Measurements from ENCODE around the gene DNMT3L.
A peak's percentile ranks its signal among the peaks of the same experiment; 100 is the strongest.
"Not testable (repeated sequence)": the region's sequence is repeated elsewhere in the genome, so short reads cannot be mapped to it uniquely, and the experiment has no call there.

Gene DNMT3L

DNA sequence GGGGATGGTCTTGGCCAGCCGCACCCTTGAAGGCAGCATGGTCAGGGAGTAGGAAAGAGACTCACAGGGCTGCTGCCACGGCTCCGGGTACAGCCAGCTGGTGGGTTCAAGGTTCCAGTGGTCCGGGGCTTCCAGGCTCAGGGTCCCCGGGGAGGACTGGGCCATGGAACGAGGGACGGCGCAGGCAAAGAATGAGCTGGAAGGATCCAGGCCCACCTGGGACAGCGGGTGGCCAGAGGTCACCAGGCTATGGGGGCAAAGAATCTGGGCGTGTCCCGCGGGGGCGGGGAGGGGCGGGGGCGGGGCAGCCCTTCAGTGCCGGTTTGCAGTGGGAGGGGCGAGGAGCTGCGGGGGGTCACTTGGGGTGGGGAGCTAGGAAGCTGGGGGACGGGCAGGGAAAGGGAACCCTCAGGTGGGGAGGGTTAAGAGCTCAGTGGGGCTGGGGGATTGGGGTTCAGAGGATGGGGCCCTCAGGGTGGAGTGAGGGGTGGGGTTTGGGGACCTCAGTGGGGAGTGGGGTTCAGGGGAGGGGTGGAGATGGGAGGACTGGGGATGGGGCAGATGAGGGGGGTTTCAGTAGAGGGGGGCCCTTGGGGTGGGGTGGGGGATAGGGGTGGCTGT lies at the start of gene DNMT3L:
Gene DNMT3L, minus strand, starts transcription at position 223 of the 621 bp plus-strand sequence. CDS start 638 bp downstream, outside the sequence.
- no peak for DNase-seq

DNA sequence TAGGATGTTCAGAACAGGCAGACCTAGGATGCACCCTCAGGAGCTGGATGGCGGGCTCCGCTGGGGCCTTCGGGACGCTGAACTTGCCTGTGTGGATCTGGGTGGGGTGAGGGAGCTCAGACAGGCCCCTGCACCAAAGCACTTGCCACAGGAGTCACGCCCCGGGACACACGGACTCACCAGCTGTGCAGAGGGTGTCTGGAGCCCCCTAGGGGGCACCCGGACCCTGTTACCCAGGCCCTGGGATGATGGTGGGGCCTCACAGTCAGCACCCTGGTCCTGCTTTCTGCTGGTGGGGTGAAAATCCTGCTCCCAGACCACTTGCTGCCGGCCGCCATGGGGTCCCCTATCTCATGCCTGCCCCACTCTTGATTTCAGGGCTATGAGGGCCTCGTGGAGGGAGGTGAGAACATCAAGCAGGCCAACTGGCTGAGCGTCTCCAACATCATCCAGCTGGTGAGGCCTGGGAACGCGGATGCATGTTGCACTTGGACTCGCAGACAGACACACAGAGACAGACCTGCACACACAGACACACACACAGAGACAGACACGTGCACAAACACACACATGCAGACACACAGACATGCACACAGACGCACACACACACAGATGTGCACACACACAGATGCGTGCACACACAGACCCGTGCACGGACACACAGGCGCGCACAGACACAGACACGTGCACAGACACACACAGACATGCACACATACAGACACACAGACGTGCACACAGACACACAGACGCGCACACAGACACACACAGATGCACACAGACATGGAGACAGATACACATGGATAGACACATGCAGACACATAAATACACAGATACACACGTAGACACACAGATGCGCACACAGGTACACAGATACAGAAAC lies 49.2 kb upstream of the DNMT3L start:
- DNase-seq, result no peak

DNA sequence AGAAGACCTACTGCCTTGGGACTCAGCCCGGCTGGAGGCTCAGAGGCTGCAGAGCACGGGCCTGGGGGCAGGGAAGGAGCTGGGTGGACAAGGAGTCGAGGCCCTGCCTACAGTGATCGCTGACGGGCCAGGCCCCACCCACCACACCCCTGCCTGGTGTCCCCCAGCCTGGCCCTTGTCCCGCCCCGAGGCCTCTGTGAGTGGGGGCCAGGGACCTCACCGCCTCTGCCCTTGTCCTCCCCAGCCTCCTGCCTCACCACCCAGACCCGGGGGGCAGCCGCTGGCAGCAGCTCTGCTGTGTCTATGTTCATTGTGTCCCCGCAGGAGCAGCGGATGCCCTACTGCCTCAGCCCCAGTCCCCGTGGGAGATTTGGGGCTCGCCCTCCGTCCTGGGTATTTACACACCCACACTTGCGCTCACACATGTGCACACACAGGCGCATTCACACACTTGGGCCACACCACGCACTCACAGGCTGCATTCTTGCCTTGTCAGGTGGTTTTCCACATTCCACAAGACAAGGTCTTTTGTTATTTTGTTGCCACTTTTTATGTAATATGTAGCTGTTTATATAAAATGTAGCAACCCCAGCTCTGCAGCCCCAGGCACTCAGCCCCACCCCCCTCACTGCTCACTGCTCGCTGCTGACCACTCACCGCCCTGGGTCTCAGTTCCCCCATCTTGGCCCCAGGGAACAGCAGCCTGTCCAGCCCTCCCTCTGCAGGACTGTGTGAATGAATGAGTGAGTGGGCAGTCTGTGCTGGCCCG lies 45.4 kb upstream of the DNMT3L start:
- no peak for DNase-seq

- no peak for DNase-seq
These were observed 44.0 kb upstream of the DNMT3L start for GRCh38 chr21:44305691-44306090.

GRCh38 chr21:44304877-44305293 lies 43.2 kb upstream of the DNMT3L start:
- peak; percentile 55 for DNase-seq

DNA sequence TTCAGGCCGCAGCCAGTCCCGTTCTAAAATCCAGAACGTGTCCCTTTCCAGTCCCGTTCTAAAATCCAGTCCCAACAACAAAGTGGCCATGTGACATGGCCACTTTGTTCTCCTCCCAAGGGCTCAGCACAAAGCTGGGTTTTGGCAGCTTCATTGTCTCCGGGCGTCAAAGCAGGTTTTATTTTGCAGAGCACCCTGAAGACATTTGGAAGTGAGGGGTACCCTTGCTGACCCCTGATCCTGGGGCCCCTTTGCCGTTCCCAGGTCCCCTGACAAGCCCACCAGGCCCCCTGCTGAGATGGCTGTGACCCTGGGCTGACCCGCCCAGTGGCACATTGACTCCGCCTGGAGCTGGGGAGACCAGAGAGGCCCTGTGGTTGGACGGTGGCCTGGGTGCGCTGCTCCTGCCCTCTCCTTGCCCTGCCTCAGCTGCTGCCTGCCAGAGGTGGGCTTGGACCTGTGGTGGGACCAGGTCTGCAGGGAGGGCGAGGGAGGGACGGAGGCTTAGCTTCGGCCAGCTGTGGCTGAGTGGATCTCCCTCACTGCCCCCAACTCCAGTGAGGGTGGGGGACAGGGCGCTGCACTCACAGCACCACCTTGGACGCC lies 42.4 kb upstream of the DNMT3L start:
- DNase-seq, result no peak

DNA sequence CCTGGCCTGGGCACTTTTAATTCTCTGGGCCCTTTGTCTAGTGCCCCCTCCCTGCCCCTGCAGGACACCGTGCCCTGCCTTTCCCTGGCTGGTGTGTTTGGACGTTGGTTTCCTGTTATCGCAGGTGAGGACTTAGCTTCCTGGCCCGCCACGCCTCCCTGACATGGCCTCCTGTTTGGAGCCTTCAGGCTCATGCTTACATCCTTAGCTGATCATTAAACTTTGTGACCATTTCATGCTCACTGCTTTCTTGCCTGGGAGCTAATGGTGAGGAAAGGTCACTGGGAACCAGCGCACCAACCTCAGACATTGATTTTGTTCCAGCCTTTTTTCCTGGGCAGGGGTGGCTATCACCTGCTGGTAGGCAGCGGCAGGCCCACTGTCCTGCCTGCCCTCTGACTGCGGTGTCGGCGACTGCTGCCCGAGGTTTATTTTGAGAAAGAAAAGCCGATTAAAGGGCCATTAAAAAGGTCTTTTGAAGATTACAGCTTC lies 41.8 kb upstream of the DNMT3L start:
- DNase-seq, result no peak

- DNase-seq, result not testable (repeated sequence)
These were observed 41.1 kb upstream of the DNMT3L start for GRCh38 chr21:44302573-44303401.

- no peak for DNase-seq
These were observed 40.3 kb upstream of the DNMT3L start for GRCh38 chr21:44301961-44302406.

- DNase-seq, result no peak
These were observed 39.4 kb upstream of the DNMT3L start for GRCh38 chr21:44301141-44301540.

DNA sequence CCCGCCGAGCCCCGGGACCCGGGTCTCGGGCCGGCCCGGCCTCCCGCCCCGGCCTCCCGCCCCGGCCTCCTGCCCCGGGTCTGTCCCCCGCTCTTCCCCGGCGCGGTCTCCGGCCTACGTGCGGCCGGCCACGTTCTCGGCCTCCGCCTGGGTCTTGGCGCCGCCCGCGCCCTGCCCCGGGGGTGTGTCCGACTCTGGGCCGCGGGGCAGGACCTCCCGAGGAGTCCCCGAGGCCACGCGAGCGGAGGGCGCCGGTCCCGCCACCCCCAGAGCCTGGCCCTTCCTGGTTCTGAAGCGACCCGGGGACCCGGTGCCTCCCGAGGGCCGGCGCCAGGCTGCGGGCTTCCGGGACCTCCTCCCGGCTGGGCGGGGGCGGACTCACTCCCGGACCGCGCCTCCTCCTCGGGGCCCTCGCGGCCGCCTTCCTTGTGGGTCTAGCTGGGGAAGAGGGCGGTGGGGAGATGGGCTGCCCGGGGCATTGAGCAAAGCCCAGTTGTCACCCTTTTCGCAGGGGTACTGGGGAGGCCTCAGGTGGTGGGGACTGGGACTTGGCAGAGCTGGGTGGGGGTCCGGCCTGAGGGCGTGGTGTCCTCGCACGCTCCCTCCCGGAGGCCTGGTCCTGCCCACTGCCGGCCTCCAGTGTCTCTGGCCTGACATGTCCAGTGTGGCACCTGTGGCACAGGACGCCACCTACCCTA lies 38.7 kb upstream of the DNMT3L start:
- DNase-seq, result no peak

DNA sequence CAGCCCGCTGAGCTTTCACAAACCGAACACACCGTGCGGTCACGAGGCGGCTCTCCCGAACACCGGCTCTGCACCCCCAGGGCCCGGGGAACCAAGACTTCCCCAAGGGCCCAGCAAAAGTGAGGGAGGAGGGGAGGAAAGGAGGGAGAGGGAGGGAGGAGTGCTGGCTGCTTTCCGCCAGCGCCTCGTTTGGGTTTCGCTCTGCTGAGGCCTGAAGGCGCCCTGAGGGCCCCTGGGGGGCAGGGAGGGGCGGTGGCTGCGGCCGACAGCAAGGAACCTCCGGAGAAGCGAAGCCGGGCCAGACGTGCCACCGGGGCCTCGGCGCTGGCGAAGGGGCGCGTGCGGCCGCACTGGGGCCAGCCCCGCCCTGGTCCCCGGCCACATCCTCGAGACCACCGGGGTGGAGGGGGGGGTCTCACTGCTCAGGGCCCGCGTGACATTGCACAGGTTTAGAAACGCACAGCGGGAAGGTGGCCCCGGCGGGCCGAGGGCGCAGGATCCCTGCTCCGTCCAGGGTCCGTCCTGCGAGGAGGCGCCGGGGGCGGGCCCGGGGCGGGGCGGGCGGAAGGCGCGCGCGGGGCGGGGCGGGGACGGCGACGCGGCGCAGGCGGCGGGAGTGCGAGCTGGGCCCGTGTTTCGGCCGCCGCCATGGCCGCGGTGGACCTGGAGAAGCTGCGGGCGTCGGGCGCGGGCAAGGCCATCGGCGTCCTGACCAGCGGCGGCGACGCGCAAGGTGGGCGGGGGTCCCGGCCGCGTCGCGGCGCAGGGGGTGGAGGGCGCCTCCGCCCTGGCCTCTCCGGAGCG lies 38.0 kb upstream of the DNMT3L start, which contains the start of gene PFKL:
Gene PFKL, plus strand, starts transcription at position 596 of the 804 bp plus-strand sequence. Its CDS starts 53 bp downstream, at position 649.
- DNase-seq, result peak; percentile 27

- no peak for DNase-seq
These were observed 37.4 kb upstream of the DNMT3L start for GRCh38 chr21:44299085-44299457.

DNA sequence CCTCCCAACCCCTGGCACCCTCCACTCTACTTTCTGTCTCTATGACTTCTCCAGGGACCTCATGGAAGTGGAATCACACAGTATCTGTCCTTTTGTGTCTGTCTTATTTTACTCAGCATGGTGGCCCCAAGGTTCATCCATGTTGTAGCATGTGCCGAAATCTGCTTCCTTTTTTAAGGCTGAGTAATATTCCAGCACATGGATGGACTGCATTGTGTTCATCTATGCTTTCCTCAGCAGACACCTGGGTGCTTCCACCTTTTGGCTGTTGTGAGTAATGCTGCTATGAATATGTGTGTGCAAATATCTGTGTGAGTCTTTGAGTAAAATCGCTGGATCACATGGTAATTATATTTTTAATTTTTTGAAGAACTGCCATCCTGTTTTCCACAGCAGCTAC lies 36.6 kb upstream of the DNMT3L start:
- peak; percentile 6 for DNase-seq

DNA sequence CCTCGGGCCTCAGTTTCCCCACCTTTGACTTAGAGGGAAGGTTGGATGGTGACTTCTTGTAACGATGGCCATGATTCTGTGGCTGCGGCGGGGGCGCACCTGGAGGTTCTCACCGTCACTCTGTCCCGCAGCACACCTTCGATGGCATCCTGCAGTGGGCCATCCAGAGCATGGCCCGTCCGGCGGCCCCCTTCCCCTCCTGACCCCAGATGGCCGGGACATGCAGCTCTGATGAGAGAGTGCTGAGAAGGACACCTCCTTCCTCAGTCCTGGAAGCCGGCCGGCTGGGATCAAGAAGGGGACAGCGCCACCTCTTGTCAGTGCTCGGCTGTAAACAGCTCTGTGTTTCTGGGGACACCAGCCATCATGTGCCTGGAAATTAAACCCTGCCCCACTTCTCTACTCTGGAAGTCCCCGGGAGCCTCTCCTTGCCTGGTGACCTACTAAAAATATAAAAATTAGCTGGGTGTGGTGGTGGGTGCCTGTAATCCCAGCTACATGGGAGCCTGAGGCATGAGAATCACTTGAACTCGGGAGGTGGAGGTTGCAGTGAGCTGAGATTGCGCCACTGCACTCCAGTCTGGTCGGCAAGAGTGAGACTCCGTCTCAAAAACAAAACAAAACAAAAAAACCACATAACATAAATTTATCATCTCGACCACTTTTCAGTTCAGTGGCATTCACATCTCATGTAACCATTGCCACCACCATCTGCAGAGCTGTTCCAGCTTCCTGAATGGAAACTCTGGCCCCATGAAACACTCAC lies 36.0 kb upstream of the DNMT3L start:
- DNase-seq, result peak; percentile 51

DNA sequence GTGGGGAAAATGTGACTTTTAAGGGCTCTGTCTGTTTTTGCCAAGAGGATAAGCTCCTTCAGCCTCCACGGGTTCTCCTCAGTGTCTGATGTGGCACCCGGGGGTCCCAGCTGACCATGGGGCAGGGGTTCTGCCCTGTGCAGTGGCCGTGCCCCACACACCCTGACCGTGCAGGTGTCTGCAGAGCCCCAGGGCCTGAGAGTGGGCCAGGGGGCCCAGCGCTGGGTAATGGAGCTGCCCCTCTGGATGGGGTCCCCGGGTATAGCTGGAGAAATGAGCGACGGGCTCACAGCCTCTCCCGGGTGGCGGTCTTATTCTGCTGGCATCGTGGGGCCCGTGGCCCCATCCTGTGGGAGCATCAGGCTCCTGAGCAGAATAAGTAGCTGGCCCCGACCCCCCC lies 35.2 kb upstream of the DNMT3L start:
- DNase-seq, result no peak

GRCh38 chr21:44296103-44296519 lies 34.4 kb upstream of the DNMT3L start:
- no peak for DNase-seq

DNA sequence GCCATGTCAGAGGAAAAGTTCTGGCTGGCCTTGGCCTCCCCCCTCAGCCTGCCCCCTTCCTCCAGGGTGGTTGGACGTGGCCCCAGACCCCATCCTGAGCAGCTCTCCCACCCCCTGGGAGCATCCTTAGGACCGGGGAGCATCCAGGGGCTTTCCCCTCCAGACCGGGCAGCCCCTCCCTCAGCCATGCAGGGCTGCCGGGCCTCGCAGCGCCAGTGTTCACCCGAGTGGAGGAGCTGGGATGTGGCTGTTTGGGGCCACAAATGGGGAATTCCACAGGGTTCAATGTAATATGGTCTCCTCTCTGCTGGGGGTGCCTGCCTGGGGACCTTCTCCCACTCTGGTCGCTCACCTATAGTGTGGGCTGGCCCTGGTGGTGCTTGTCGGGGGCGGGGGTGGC lies 33.9 kb upstream of the DNMT3L start:
- DNase-seq, result no peak

GRCh38 chr21:44295163-44295573 lies 33.5 kb upstream of the DNMT3L start:
- DNase-seq, result peak; percentile 54

Measured in NCI-H2171 (cell line).